ENCODE results near the gene RPS3.

- TF ChIP-seq CTCF (conservative IDR thresholded peaks at IDR 0.05; ENCODE audit: low read depth in 2 of 2) (no peak), POLR2AphosphoS5 (IDR thresholded peaks at IDR 0.05; ENCODE audit: low read depth) (no peak), CREB1 (CRISPR knock-in tag; IDR thresholded peaks at IDR 0.05; ENCODE audit: low read depth) (no peak), STAT1 (IDR thresholded peaks at IDR 0.05; ENCODE audit: unreplicated experiment) (no peak), EZH2 (IDR thresholded peaks at IDR 0.05; ENCODE audit: low read depth, unreplicated experiment) (no peak), ETS1 (IDR thresholded peaks at IDR 0.05) (no peak), JUNB (IDR thresholded peaks at IDR 0.05; ENCODE audit: unreplicated experiment) (no peak), REST (IDR thresholded peaks at IDR 0.05; ENCODE audit: unreplicated experiment) (no peak), NANOG (IDR thresholded peaks at IDR 0.05; ENCODE audit: borderline replicate concordance) (no peak), EZH2phosphoT487 (IDR thresholded peaks at IDR 0.05; ENCODE audit: unreplicated experiment) (no peak), ZNF114 (CRISPR knock-in tag; IDR thresholded peaks at IDR 0.05) (no peak), ZNF462 (CRISPR knock-in tag; IDR thresholded peaks at IDR 0.05) (no peak)
Measured at GRCh38 chr11:75422248-75423231, 23.2 kb downstream of the RPS3 start.
